ENCODE measurements around the gene NUP58. TPM values are rescaled to one million over a fixed set of nuclear protein-coding genes. Genes with fewer than 3 reads are reported as not detected.

The NUP58 gene
- total RNA-seq, 2 donors from 2014 or later, result 40.7 to 52.4 TPM

DNA sequence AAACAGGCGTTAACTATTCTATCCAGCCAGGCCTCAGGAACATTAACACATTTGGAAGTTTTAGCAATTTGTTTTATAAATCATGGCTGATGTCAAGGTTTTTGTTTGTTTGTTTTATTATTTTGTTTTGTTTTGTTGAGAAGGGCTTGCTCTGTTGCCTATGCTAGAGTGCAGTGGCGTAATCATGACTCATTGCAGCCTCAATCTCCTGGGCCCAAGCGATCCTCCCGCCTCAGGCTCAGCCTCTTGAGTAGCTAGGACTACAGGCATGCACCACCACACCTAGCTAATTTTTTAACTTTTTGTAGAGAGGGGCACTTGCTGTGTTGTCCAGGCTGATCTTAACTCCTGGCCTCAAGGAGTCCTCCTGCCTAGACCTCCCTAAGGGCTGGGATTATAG, 28.3 kb downstream of the NUP58 start:
- no peak for DNase-seq
- no peak overlapping the region for H3K9ac ChIP-seq (ENCODE audit: low read depth in 2 of 2, low read length in 2 of 2)
- no peak overlapping the region for H3K4me3 ChIP-seq
- H3K36me3 ChIP-seq, result peaks cover 18% of the 10 kb centered on the region
- intact Hi-C loops (cut with DNase I), result no loop called here
- TF ChIP-seq, protein P1, sequence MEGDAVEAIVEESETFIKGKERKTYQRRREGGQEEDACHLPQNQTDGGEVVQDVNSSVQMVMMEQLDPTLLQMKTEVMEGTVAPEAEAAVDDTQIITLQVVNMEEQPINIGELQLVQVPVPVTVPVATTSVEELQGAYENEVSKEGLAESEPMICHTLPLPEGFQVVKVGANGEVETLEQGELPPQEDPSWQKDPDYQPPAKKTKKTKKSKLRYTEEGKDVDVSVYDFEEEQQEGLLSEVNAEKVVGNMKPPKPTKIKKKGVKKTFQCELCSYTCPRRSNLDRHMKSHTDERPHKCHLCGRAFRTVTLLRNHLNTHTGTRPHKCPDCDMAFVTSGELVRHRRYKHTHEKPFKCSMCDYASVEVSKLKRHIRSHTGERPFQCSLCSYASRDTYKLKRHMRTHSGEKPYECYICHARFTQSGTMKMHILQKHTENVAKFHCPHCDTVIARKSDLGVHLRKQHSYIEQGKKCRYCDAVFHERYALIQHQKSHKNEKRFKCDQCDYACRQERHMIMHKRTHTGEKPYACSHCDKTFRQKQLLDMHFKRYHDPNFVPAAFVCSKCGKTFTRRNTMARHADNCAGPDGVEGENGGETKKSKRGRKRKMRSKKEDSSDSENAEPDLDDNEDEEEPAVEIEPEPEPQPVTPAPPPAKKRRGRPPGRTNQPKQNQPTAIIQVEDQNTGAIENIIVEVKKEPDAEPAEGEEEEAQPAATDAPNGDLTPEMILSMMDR (IDR thresholded peaks at IDR 0.05), result no peak
- H3K27ac ChIP-seq, result no peak overlapping the region
- no peaks in the 10 kb centered on the region for H3K4me1 ChIP-seq
- H3K9me3 ChIP-seq, result no peaks in the 10 kb centered on the region
- H3K27me3 ChIP-seq, result no peaks in the 10 kb centered on the region

DNA sequence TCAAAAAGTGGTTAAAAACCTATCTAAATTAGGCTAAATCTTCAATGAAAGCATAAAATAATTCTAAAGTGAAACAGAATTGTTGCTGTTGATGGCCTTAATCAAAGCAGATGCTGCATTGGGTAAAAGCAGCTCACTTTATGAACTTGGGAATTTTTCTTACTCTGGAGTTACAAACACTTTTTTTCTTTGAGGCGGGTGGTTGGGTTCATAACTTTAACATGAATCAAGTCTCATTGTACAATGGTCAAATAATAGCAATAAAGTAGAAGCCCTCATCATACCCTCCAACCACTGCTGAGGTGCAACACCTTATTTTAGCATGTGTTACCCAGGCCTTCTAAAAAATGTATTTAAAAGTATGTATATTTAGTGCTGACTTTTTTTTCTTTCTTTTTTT, 29.1 kb downstream of the NUP58 start:
- H3K27ac ChIP-seq, result no peak overlapping the region
- H3K27me3 ChIP-seq, result no peaks in the 10 kb centered on the region
- peaks cover 12% of the 10 kb centered on the region for H3K36me3 ChIP-seq
- no peaks in the 10 kb centered on the region for H3K4me1 ChIP-seq
- no peak overlapping the region for H3K9ac ChIP-seq (ENCODE audit: low read depth in 2 of 2, low read length in 2 of 2)
- TF ChIP-seq, protein P1 (IDR thresholded peaks at IDR 0.05), result no peak
- no peak for DNase-seq
- H3K9me3 ChIP-seq, result no peaks in the 10 kb centered on the region
- intact Hi-C loops (cut with DNase I), result no loop called here
- H3K4me3 ChIP-seq, result no peak overlapping the region

DNA sequence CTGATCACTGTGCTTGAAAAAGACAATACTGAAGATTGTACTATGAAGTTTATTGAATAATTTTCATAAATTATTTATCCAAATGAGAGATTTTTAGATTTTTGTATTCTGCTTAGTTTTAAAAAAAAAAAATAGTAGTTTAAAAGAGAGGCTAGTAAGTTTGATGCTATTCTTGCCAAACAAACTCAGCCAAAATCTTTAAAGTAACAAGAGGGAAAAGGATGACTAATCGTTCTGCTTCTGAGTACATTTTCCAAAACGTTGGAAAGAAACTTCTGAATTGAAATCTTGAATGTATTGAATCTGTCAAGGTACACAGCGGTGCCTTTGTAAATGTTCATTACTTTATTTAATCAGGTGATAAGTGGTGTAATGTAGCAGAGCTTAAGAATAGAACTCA, 34.4 kb downstream of the NUP58 start:
- H3K36me3 ChIP-seq, result peaks cover 11% of the 10 kb centered on the region
- TF ChIP-seq, protein P1 (IDR thresholded peaks at IDR 0.05), result no peak
- H3K27ac ChIP-seq, result no peak overlapping the region
- no peaks in the 10 kb centered on the region for H3K27me3 ChIP-seq
- H3K4me3 ChIP-seq, result no peak overlapping the region
- H3K9ac ChIP-seq (ENCODE audit: low read depth in 2 of 2, low read length in 2 of 2), result no peak overlapping the region
- intact Hi-C loops (cut with DNase I), result no loop called here
- no peaks in the 10 kb centered on the region for H3K9me3 ChIP-seq
- DNase-seq, result no peak
- H3K4me1 ChIP-seq, result no peaks in the 10 kb centered on the region

DNA sequence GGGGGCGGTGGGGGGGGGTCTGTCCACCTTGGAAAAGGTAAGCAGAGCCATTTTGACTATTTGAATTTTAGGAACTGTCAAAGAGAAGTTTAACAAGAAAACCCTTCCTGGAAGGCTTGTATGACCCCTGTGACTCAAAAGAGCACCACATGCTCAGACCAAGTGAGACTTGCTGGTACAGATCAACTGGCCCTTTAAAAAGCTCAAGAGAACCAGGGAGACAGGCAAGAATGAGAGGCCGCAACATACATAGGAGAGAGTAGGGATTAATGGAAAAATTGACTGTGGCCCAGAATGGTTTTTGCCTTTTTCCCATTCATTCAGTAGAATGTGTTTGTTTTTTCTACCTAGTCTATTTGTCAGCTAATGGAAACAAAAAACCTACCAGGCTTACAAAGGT, 44.2 kb downstream of the NUP58 start:
- Histone ChIP-seq H3K27ac (no peak overlapping the region), H3K27me3 (no peaks in the 10 kb centered on the region), H3K36me3 (no peaks in the 10 kb centered on the region), H3K4me1 (no peaks in the 10 kb centered on the region), H3K9me3 (no peaks in the 10 kb centered on the region), H3K9ac (ENCODE audit: low read depth in 2 of 2, low read length in 2 of 2) (no peak overlapping the region), H3K4me3 (no peak overlapping the region)
- no peak for DNase-seq
- TF ChIP-seq, protein P1 (IDR thresholded peaks at IDR 0.05), result no peak
- intact Hi-C loops (cut with DNase I), result no loop called here

DNA sequence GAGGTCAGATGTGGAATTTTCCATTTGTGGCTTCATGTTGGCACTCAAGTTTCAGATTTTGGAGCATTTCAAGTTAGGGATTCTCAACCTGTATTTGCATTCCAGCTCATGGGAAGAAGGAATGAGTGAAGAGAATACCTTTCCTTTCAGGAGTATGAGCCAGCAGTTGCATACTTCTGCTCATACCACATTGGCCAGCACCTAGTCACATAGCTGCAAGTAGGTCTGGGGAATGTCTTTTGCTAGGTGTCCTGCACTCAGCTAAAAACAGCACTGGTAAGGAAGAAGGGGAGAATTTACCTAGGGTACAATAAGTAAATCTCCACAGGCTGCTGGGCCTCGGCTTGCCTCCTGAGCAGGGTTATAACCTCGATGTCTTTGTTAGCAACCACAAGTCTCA, 45.7 kb downstream of the NUP58 start:
- Histone ChIP-seq H3K4me1 (no peaks in the 10 kb centered on the region), H3K4me3 (no peak overlapping the region), H3K36me3 (no peaks in the 10 kb centered on the region), H3K27me3 (no peaks in the 10 kb centered on the region), H3K9ac (ENCODE audit: low read depth in 2 of 2, low read length in 2 of 2) (no peak overlapping the region), H3K27ac (no peak overlapping the region), H3K9me3 (no peaks in the 10 kb centered on the region)
- TF ChIP-seq, protein P1 (IDR thresholded peaks at IDR 0.05), result no peak
- intact Hi-C loops (cut with DNase I), result no loop called here
- DNase-seq, result no peak

DNA sequence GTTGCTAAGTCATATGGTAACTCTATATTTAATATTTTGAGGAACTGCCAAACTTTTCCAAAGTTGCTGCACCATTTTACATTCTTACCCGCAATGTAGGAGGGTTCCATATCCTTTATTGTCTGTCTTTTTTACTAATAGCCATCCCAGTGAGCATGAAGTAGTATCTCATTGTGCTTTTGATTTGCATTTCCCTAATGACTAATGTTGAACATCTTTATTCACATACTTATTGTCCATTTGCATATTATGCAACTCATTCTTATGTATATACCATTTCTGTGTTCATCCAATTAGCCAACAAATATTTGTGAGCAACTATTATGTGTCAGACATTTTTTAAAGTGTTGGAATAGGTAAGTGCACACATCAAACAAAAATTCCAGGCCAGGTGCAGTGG, 50.0 kb downstream of the NUP58 start:
- intact Hi-C loops (cut with DNase I), result no loop called here
- Histone ChIP-seq H3K9me3 (no peaks in the 10 kb centered on the region), H3K4me1 (no peaks in the 10 kb centered on the region), H3K9ac (ENCODE audit: low read depth in 2 of 2, low read length in 2 of 2) (no peak overlapping the region), H3K36me3 (no peaks in the 10 kb centered on the region), H3K4me3 (no peak overlapping the region), H3K27me3 (no peaks in the 10 kb centered on the region), H3K27ac (no peak overlapping the region)
- DNase-seq, result no peak
- TF ChIP-seq, protein P1 (IDR thresholded peaks at IDR 0.05), result no peak
